GM12878 (cell line): ENCODE data around the gene STAT4. TPM values are rescaled to one million over a fixed set of nuclear protein-coding genes. Genes with fewer than 3 reads are reported as not detected.

Source experiments
- ATAC-seq: fragments of 200-7000 bp; cut with Tn5 transposase; 3 replicates; pipeline ENCODE4 v1.9.1; 2020; ENCODE audit warnings: mild to moderate bottlenecking, moderate library complexity
- BruUV-seq: library from RNA; stranded (reverse); fragments of 400-500 nt; replicated peaks from 2 replicates; lab custom pipeline; 2021; lab: Mats Ljungman, UMichigan
- CTCF ChIA-PET: fragments of 300-600 bp; sonication (Branson Sonifier 250); formaldehyde crosslinking; extraction: SDS; loops from one replicate; lab custom pipeline; 2021; ENCODE audit warnings: inconsistent platforms; lab: Yijun Ruan, JAX
- POLR2A ChIA-PET: fragments of 350-600 bp; formaldehyde crosslinking; extraction: SDS; loops from one replicate; lab custom pipeline; 2021; ENCODE audit warnings: inconsistent platforms; lab: Charles Lee
- RAD21 ChIA-PET: fragments of 300-600 bp; sonication (Branson Sonifier 250); formaldehyde crosslinking; loops from one replicate; lab custom pipeline; 2023; ENCODE audit warnings: antibody characterized with exemption; ENCODE audit not compliant: unreplicated experiment; lab: Charles Lee
- SMC1A ChIA-PET: fragments of 300-600 bp; sonication (Branson Sonifier 250); formaldehyde crosslinking; loops from one replicate; lab custom pipeline; 2023; ENCODE audit not compliant: unreplicated experiment, uncharacterized antibody; lab: Charles Lee
- DNase-seq: peaks from one replicate; pipeline ENCODE4 v3.0.0-alpha.2; 2011; ENCODE audit warnings: low read depth, low spot score
- FAIRE-seq: peaks from 3 replicates; lab custom pipeline; 2011; peaks lifted over from hg19 to GRCh38; lab: Jason Lieb, UNC
- H2AFZ ChIP-seq: 2 replicates; pipeline ENCODE4 v1.6.0; 2011; ENCODE audit warnings: low read depth, low read length, control low read depth; ENCODE audit not compliant: control insufficient read depth
- H3K27ac ChIP-seq: 2 replicates; pipeline ENCODE4 v1.5.1; 2011; ENCODE audit warnings: control low read depth; ENCODE audit not compliant: control insufficient read depth, insufficient read depth
- H3K27me3 ChIP-seq, 2 experiments: replicated peaks in 1 of 2; 2 replicates each; pipeline versions ENCODE4 v1.6.0 to v1.6.1; 2011; ENCODE audit warnings: low read length in 1 of 2; ENCODE audit not compliant: control insufficient read depth in 2 of 2, insufficient read depth in 2 of 2
- H3K36me3 ChIP-seq, 2 experiments: 2 replicates each; pipeline ENCODE4 v1.5.1; 2011; ENCODE audit warnings: low read length in 1 of 2; ENCODE audit not compliant: control insufficient read depth in 2 of 2, insufficient read depth in 2 of 2
- H3K4me1 ChIP-seq: 2 replicates; pipeline ENCODE4 v1.6.1; 2011; ENCODE audit warnings: mild to moderate bottlenecking, low read length, moderate library complexity, mixed read lengths; ENCODE audit not compliant: control insufficient read depth, insufficient read depth
- H3K4me2 ChIP-seq: 2 replicates; pipeline ENCODE4 v1.6.0; 2011; ENCODE audit warnings: control low read depth; ENCODE audit not compliant: control insufficient read depth, insufficient read depth
- H3K4me3 ChIP-seq: fragments of 200-600 bp; sonication (generic); 2 replicates; pipeline ENCODE4 v1.5.1; 2016
- H3K79me2 ChIP-seq: 2 replicates; pipeline ENCODE4 v1.6.0; 2011; ENCODE audit warnings: low read length; ENCODE audit not compliant: control insufficient read depth, insufficient read depth
- H3K9ac ChIP-seq: 2 replicates; pipeline ENCODE4 v1.8.0; 2011; ENCODE audit warnings: low read length, control low read depth, mixed read lengths; ENCODE audit not compliant: control insufficient read depth, insufficient read depth
- H3K9me3 ChIP-seq: replicated peaks from 3 replicates; pipeline ENCODE4 v1.5.1; 2011; ENCODE audit warnings: mild to moderate bottlenecking, low read length; ENCODE audit not compliant: control insufficient read depth, insufficient read depth
- H4K20me1 ChIP-seq: 2 replicates; pipeline ENCODE4 v1.6.0; 2011; ENCODE audit not compliant: control insufficient read depth, insufficient read depth
- ATF7 ChIP-seq: fragments of 450-650 bp; IDR thresholded peaks from 2 replicates; pipeline ENCODE4 v1.6.1; 2016; ENCODE audit warnings: low read depth, mild to moderate bottlenecking
- BHLHE40 ChIP-seq, 2 experiments: fragments of 450-650 bp in 1 of 2; IDR thresholded peaks; 2 replicates each; pipeline ENCODE4 v1.6.1; 2011 to 2017; ENCODE audit warnings: low read depth in 2 of 2, borderline replicate concordance in 1 of 2, improper control_type of control experiment in 1 of 2, low read length in 1 of 2, mild to moderate bottlenecking in 1 of 2
- ETV6 ChIP-seq, 2 experiments: fragments of 450-650 bp in 1 of 2; IDR thresholded peaks in 1 of 2; conservative IDR thresholded peaks in 1 of 2; 2 replicates each; pipeline ENCODE4 v1.6.1; 2014; ENCODE audit warnings: antibody characterized with exemption in 1 of 2, borderline replicate concordance in 1 of 2, low read depth in 1 of 2, mild to moderate bottlenecking in 1 of 2, moderate library complexity in 1 of 2
- FOS ChIP-seq: IDR thresholded peaks from 3 replicates; pipeline ENCODE4 v1.6.1; 2011; ENCODE audit warnings: borderline replicate concordance; ENCODE audit not compliant: insufficient read length; ENCODE audit errors: extremely low read depth
- LARP7 ChIP-seq: fragments of 450-650 bp; IDR thresholded peaks from 2 replicates; pipeline ENCODE4 v1.6.1; 2017; ENCODE audit warnings: mild to moderate bottlenecking
- MTA2 ChIP-seq: fragments of 450-650 bp; IDR thresholded peaks from 2 replicates; pipeline ENCODE4 v1.6.1; 2016; ENCODE audit warnings: low read depth, mild to moderate bottlenecking, moderate library complexity
- NFYA ChIP-seq: IDR thresholded peaks from 2 replicates; pipeline ENCODE4 v1.6.1; 2011; ENCODE audit warnings: low read depth, mild to moderate bottlenecking, low read length, improper control_type of control experiment, borderline replicate concordance
- SREBF1 ChIP-seq: IDR thresholded peaks from 2 replicates; pipeline ENCODE4 v1.6.1; 2012; ENCODE audit warnings: mild to moderate bottlenecking, low read length
- SREBF2 ChIP-seq: IDR thresholded peaks from 2 replicates; pipeline ENCODE4 v1.6.1; 2012; ENCODE audit warnings: mild to moderate bottlenecking, low read length
- SUZ12 ChIP-seq: fragments of 200-600 bp; sonication (generic); IDR thresholded peaks from one replicate; pipeline ENCODE4 v1.6.1; 2018; ENCODE audit warnings: antibody characterized with exemption, mild to moderate bottlenecking; ENCODE audit not compliant: unreplicated experiment
- WGBS: methylation state at CpG from one replicate; pipeline ENCODE4 v1.1.6; 2016; ENCODE audit warnings: low lambda C conversion rate; ENCODE audit not compliant: insufficient replicate concordance, insufficient coverage; ENCODE audit errors: missing lambda C conversion rate; 5-methylcytosine and 5-hydroxymethylcytosine counted together
- in situ Hi-C: fragments of 300-500 bp; cut with MboI; formaldehyde crosslinking; loops from 9 replicates; pipeline ENCODE4 v1.14.3; 2018; ENCODE audit warnings: mixed read lengths
- intact Hi-C: fragments of 100-400 bp; cut with micrococcal nuclease; formaldehyde crosslinking; loops from one replicate; pipeline ENCODE4 v1.14.2; 2022; ENCODE audit not compliant: unreplicated experiment
- polyA plus RNA-seq, 11 experiments: library from polyadenylated mRNA; depleted of rRNA in 4 of 11; unstranded in 6 of 11; stranded (reverse) in 5 of 11; fragments of >200 nt; fragmentation: Nextera tagmentation in 4 of 11; fragmentation: Illumina TruSeq in 1 of 11; extraction: Ambion mirVana in 4 of 11; extraction: Trizol in 1 of 11; gene quantifications; 1 replicate in 1 of 11; 2 replicates in 10 of 11; pipeline versions ENCODE4 v1.2.1 to v1.2.3, GENCODE V29; 2011 to 2016; ENCODE audit warnings: inconsistent platforms in 2 of 11, missing spikeins in 2 of 11, low read depth in 1 of 11
- total RNA-seq, 4 experiments: library from RNA; depleted of rRNA in 3 of 4; stranded (reverse); fragments of >200 nt in 3 of 4; fragmentation: Illumina TruSeq in 1 of 4; extraction: Trizol in 1 of 4; gene quantifications; 2 replicates each; pipeline versions ENCODE4 v1.2.1 to v1.2.3, GENCODE V29; 2013 to 2021
- TF ChIP-seq, protein P1 (sequence below): fragments of 450-650 bp; IDR thresholded peaks from 2 replicates; pipeline ENCODE4 v1.6.1; 2017; ENCODE audit warnings: low read depth, mild to moderate bottlenecking, moderate library complexity

Gene STAT4
- total and polyA plus RNA-seq, 10 of the 15 experiments (the other 5 are each of a cell fraction or from before 2014, with no cell fraction given), result 3.1 to 9.3 (median 7.1) TPM

DNA sequence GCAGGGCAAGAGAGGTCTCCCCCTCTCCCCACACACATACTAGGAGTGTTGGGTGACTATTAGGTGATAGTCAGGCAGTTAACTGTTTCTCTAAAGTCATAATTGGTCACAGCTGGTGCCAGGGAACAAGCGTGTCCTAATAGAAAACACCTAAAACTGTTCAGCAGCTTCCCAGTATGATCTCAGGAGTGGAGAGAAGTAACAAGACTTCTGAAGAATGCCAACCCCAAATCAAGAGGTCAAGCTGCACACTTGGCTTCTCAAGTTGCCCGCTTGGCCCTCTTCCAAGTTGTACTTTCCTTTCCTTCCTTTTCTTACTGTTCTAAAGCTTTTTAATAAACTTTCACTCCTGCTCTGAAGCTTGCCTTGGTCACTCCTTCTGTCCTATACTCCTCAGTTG, 114.4 kb downstream of the STAT4 start:
- WGBS, result 15% methylated on average over 2 of the region's 2 CpGs
- ChIA-PET RAD21 (interaction anchor here (0.6 to 2.3 kb wide), 2 partner anchors 68 to 186 kb away, joined by 3 to 8 read pairs; no protein-coding TSS in a partner anchor), SMC1A (interaction anchor here (0.8 to 2.4 kb wide), 5 partner anchors 13 to 186 kb away, joined by 3 to 8 read pairs (median 5); no protein-coding TSS in a partner anchor), CTCF (interaction anchor here (0.7 to 2.9 kb wide), 4 partner anchors 16 to 186 kb away, joined by 3 to 13 read pairs (median 8); no protein-coding TSS in a partner anchor), POLR2A (no interaction called here)
- in situ Hi-C loops (no loop called here), intact Hi-C loops (no loop called here)
- no peak overlapping the region for H3K4me2 ChIP-seq
- H3K9me3 ChIP-seq, result no peaks in the 10 kb centered on the region
- DNase-seq (no peak), FAIRE-seq (no peak), ATAC-seq (no peak)
- no peaks in the 10 kb centered on the region; the same call in 1 of the 2 replicates for H3K4me1 ChIP-seq
- H3K79me2 ChIP-seq, result no peaks in the 10 kb centered on the region
- no peak overlapping the region for H3K9ac ChIP-seq
- H3K27ac ChIP-seq, result no peak overlapping the region
- no TSS peak for BruUV-seq
- H4K20me1 ChIP-seq, result no peaks in the 10 kb centered on the region
- no peaks in the 10 kb centered on the region for H3K27me3 ChIP-seq
- no peaks in the 10 kb centered on the region for H3K36me3 ChIP-seq
- no peak overlapping the region for H3K4me3 ChIP-seq
- no peak for TF ChIP-seq ETV6 (conservative IDR thresholded peaks at IDR 0.05 in 1 of 2, IDR thresholded peaks at IDR 0.05 in 1 of 2; ENCODE audit: borderline replicate concordance in 1 of 2, low read depth in 1 of 2)
- H2AFZ ChIP-seq, result no peak overlapping the region

DNA sequence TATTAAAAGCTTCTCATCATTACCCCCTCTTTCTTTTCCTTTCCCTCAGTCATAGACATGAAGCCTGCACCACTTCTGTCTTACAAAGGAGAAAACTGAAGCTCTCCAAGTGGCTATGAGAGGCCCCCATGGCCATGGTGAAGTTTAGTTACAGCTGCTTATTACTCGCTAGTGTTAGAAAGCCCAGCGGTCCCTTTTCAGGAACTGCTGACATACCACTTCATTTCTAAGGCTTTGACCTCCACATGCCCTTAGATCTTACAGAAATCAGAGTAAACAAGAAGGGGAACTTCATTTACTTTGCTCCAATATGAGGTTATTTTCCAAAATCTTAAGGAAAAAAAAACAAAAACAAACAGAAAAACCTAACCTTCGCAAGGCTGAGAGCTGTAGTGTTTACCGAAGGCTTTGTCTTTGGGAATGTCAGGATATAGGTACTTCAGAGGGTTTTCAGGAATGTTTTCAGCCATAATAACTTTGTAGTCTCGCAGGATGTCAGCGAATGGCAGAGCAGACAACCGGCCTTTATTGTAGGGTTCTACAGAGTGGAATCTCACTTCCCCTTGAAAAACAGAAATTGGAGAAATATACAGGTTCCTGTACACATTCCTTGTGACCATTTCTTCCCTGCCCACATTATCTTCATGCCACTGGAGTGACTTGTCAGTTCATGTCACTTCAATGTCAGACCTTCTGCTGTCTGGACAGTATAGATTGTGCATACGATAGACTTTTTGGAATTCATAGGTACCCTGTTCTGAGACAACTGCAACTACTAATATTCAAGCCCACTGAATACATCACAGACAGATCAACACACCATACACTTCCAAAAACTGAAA, 118.0 kb downstream of the STAT4 start:
- Histone ChIP-seq H3K36me3 (no peaks in the 10 kb centered on the region), H3K27me3 (no peaks in the 10 kb centered on the region), H3K4me3 (no peak overlapping the region), H3K4me1 (no peaks in the 10 kb centered on the region), H3K9ac (no peak overlapping the region), H4K20me1 (no peaks in the 10 kb centered on the region), H3K27ac (no peak overlapping the region), H3K79me2 (no peaks in the 10 kb centered on the region), H3K4me2 (no peak overlapping the region), H2AFZ (no peak overlapping the region), H3K9me3 (no peaks in the 10 kb centered on the region)
- CTCF ChIA-PET, result interaction anchor here (1.0 kb wide), 2 partner anchors 19 to 182 kb away, joined by 4 to 6 read pairs; no protein-coding TSS in a partner anchor
- FAIRE-seq, result no peak
- POLR2A ChIA-PET, result no interaction called here
- no peak for ATAC-seq
- intact Hi-C loops, result loop anchor here (5.0 kb wide), 1 partner anchor 186 kb away; no protein-coding TSS in a partner anchor
- BruUV-seq, result no TSS peak
- RAD21 ChIA-PET, result interaction anchor here (0.6 to 1.0 kb wide), 2 partner anchors 8 to 188 kb away, joined by 3 to 4 read pairs; no protein-coding TSS in a partner anchor
- 73% methylated on average over 8 of the region's 8 CpGs for WGBS
- no peak for DNase-seq
- in situ Hi-C loops, result no loop called here
- SMC1A ChIA-PET, result interaction anchor here (1.3 kb wide), 1 partner anchor 37 kb away, joined by 3 read pairs; no protein-coding TSS in a partner anchor
- TF ChIP-seq MTA2 (no peak), LARP7 (no peak), SUZ12 (no peak), BHLHE40 (IDR thresholded peaks at IDR 0.05; ENCODE audit: borderline replicate concordance in 1 of 2, low read depth in 2 of 2, low read length in 1 of 2) (no peak), SREBF2 (no peak), SREBF1 (no peak), NFYA (no peak), FOS (no peak), ATF7 (no peak)
- TF ChIP-seq, protein P1, sequence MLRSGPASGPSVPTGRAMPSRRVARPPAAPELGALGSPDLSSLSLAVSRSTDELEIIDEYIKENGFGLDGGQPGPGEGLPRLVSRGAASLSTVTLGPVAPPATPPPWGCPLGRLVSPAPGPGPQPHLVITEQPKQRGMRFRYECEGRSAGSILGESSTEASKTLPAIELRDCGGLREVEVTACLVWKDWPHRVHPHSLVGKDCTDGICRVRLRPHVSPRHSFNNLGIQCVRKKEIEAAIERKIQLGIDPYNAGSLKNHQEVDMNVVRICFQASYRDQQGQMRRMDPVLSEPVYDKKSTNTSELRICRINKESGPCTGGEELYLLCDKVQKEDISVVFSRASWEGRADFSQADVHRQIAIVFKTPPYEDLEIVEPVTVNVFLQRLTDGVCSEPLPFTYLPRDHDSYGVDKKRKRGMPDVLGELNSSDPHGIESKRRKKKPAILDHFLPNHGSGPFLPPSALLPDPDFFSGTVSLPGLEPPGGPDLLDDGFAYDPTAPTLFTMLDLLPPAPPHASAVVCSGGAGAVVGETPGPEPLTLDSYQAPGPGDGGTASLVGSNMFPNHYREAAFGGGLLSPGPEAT, result no peak
